GM18517 (cell line): ENCODE measurements around the gene JMJD6.
"Not testable (repeated sequence)": the region's sequence is repeated elsewhere in the genome, so short reads cannot be mapped to it uniquely, and the experiment has no call there.

Experiments
- ATAC-seq: cut with Tn5 transposase; IDR thresholded peaks from one replicate; pipeline ENCODE4 v1.9.1; 2021; ENCODE audit warnings: mild to moderate bottlenecking, moderate library complexity; ENCODE audit not compliant: unreplicated experiment

The JMJD6 gene

GRCh38 chr17:76718516-76718915, 7.9 kb downstream of the JMJD6 start:
- ATAC-seq = no peak

GRCh38 chr17:76716839-76717215, 9.6 kb downstream of the JMJD6 start:
- ATAC-seq = no peak

- no peak for ATAC-seq
These were observed 10.1 kb downstream of the JMJD6 start for GRCh38 chr17:76716146-76716838.

- ATAC-seq = no peak
These were observed 10.9 kb downstream of the JMJD6 start for GRCh38 chr17:76715496-76715830.

GRCh38 chr17:76714822-76715495, 11.4 kb downstream of the JMJD6 start:
- ATAC-seq = no peak

GRCh38 chr17:76714336-76714735, 12.1 kb downstream of the JMJD6 start:
- no peak for ATAC-seq

GRCh38 chr17:76713765-76714164, 12.6 kb downstream of the JMJD6 start:
- no peak for ATAC-seq

GRCh38 chr17:76712321-76712720, 14.1 kb downstream of the JMJD6 start:
- not testable (repeated sequence) for ATAC-seq

- no peak for ATAC-seq
These were observed 15.4 kb downstream of the JMJD6 start, which contains the start of gene MXRA7 for GRCh38 chr17:76710863-76711611. Gene MXRA7, minus strand, starts transcription at chr17:76710965. Its CDS starts 19 bp downstream, at chr17:76710946.

- not testable (repeated sequence) for ATAC-seq
These were observed 16.2 kb downstream of the JMJD6 start for GRCh38 chr17:76709951-76710862.

- no peak for ATAC-seq
These were observed 17.1 kb downstream of the JMJD6 start for GRCh38 chr17:76709077-76709950.

GRCh38 chr17:76707985-76708807, 18.2 kb downstream of the JMJD6 start:
- ATAC-seq = no peak

- no peak for ATAC-seq
These were observed 19.6 kb downstream of the JMJD6 start for GRCh38 chr17:76706817-76707216.

GRCh38 chr17:76704805-76705204, 21.6 kb downstream of the JMJD6 start:
- no peak for ATAC-seq

GRCh38 chr17:76702941-76703637, 23.3 kb downstream of the JMJD6 start:
- no peak for ATAC-seq

- ATAC-seq = no peak
These were observed 24.3 kb downstream of the JMJD6 start for GRCh38 chr17:76702076-76702475.

GRCh38 chr17:76701471-76701967, 24.9 kb downstream of the JMJD6 start:
- no peak for ATAC-seq
